ENCODE results near the gene ZNF316.
A peak's percentile ranks its signal among the peaks of the same experiment; 100 is the strongest.
"Not testable (repeated sequence)": the region's sequence is repeated elsewhere in the genome, so short reads cannot be mapped to it uniquely, and the experiment has no call there.

Gene ZNF316

GRCh38 chr7:6654113-6654841 lies 17.2 kb downstream of the ZNF316 start:
- H3K27me3 Mint-ChIP-seq: no peaks in the 10 kb centered on the region
- DNase-seq (no peak), ATAC-seq (replicated peaks) (no peak)
- H3K4me1 Mint-ChIP-seq (ENCODE audit: low read depth in 2 of 2): peaks cover 5 to 9% of the 10 kb centered on the region in 2 donors
- H3K36me3 Mint-ChIP-seq (ENCODE audit: insufficient read depth): peaks cover 21% of the 10 kb centered on the region
- no peaks in the 10 kb centered on the region for H3K9me3 Mint-ChIP-seq
- H3K4me3 Mint-ChIP-seq: no peak overlapping the region
- H3K27ac Mint-ChIP-seq: no peak overlapping the region

GRCh38 chr7:6654842-6655610 lies 17.9 kb downstream of the ZNF316 start:
- no peaks in the 10 kb centered on the region for H3K27me3 Mint-ChIP-seq
- no peaks in the 10 kb centered on the region for H3K9me3 Mint-ChIP-seq
- ATAC-seq (replicated peaks): no peak
- no peak overlapping the region for H3K27ac Mint-ChIP-seq
- no peak overlapping the region for H3K4me3 Mint-ChIP-seq
- DNase-seq: no peak
- H3K36me3 Mint-ChIP-seq (ENCODE audit: insufficient read depth): peaks cover 21% of the 10 kb centered on the region
- peaks cover 5 to 9% of the 10 kb centered on the region in 2 donors for H3K4me1 Mint-ChIP-seq (ENCODE audit: low read depth in 2 of 2)

- Mint-ChIP-seq H3K27ac (no peak overlapping the region), H3K27me3 (no peaks in the 10 kb centered on the region), H3K4me1 (ENCODE audit: low read depth in 2 of 2) (peaks cover 5 to 9% of the 10 kb centered on the region in 2 donors), H3K4me3 (no peak overlapping the region), H3K36me3 (ENCODE audit: insufficient read depth) (peaks cover 15% of the 10 kb centered on the region), H3K9me3 (no peaks in the 10 kb centered on the region)
- no peak for DNase-seq
- ATAC-seq (replicated peaks): no peak
Observed at GRCh38 chr7:6655636-6656385, 18.7 kb downstream of the ZNF316 start.

GRCh38 chr7:6656413-6656812 lies 19.3 kb downstream of the ZNF316 start:
- H3K27ac Mint-ChIP-seq: no peak overlapping the region
- peaks cover 5 to 9% of the 10 kb centered on the region in 2 donors for H3K4me1 Mint-ChIP-seq (ENCODE audit: low read depth in 2 of 2)
- no peak for DNase-seq
- no peak for ATAC-seq (replicated peaks)
- no peaks in the 10 kb centered on the region for H3K27me3 Mint-ChIP-seq
- H3K9me3 Mint-ChIP-seq: no peaks in the 10 kb centered on the region
- H3K36me3 Mint-ChIP-seq (ENCODE audit: insufficient read depth): peaks cover 13% of the 10 kb centered on the region
- no peak overlapping the region for H3K4me3 Mint-ChIP-seq

GRCh38 chr7:6658618-6659345 lies 21.7 kb downstream of the ZNF316 start:
- Mint-ChIP-seq H3K27ac (no peak overlapping the region), H3K4me1 (ENCODE audit: low read depth in 2 of 2) (peaks cover 5 to 9% of the 10 kb centered on the region in 2 donors), H3K36me3 (ENCODE audit: insufficient read depth) (peaks cover 13% of the 10 kb centered on the region), H3K27me3 (no peaks in the 10 kb centered on the region), H3K4me3 (no peak overlapping the region), H3K9me3 (no peaks in the 10 kb centered on the region)
- DNase-seq: no peak
- peak; percentile 57 for ATAC-seq (replicated peaks)

GRCh38 chr7:6670851-6671250 lies 33.7 kb downstream of the ZNF316 start:
- not testable (repeated sequence) for H3K4me3 Mint-ChIP-seq; H3K36me3 Mint-ChIP-seq (ENCODE audit: insufficient read depth); ATAC-seq (replicated peaks); H3K4me1 Mint-ChIP-seq (ENCODE audit: low read depth in 2 of 2); DNase-seq; H3K27ac Mint-ChIP-seq
- Mint-ChIP-seq H3K9me3 (peaks cover 11 to 13% of the 10 kb centered on the region in 2 donors), H3K27me3 (peaks cover 0 to 12% of the 10 kb centered on the region in 2 donors)

GRCh38 chr7:6675807-6676405 lies 38.8 kb downstream of the ZNF316 start:
- Mint-ChIP-seq H3K4me3 (no peak overlapping the region), H3K4me1 (ENCODE audit: low read depth in 2 of 2) (no peaks in the 10 kb centered on the region), H3K27ac (no peak overlapping the region), H3K27me3 (no peaks in the 10 kb centered on the region), H3K9me3 (peaks cover 18% of the 10 kb centered on the region in 2 donors), H3K36me3 (ENCODE audit: insufficient read depth) (no peaks in the 10 kb centered on the region)
- DNase-seq (no peak), ATAC-seq (replicated peaks) (no peak)

GRCh38 chr7:6680146-6680545 lies 43.0 kb downstream of the ZNF316 start:
- DNase-seq (no peak), ATAC-seq (replicated peaks) (no peak)
- Mint-ChIP-seq H3K4me3 (no peak overlapping the region), H3K27me3 (no peaks in the 10 kb centered on the region), H3K4me1 (ENCODE audit: low read depth in 2 of 2) (no peaks in the 10 kb centered on the region), H3K36me3 (ENCODE audit: insufficient read depth) (no peaks in the 10 kb centered on the region), H3K9me3 (peaks cover 8 to 14% of the 10 kb centered on the region in 2 donors), H3K27ac (no peak overlapping the region)

GRCh38 chr7:6691103-6691502 lies 54.0 kb downstream of the ZNF316 start:
- H3K9me3 Mint-ChIP-seq: peaks cover 11 to 15% of the 10 kb centered on the region in 2 donors
- DNase-seq (no peak), ATAC-seq (replicated peaks) (no peak)
- H3K36me3 Mint-ChIP-seq (ENCODE audit: insufficient read depth): peaks cover 14% of the 10 kb centered on the region
- no peak overlapping the region for H3K4me3 Mint-ChIP-seq
- no peaks in the 10 kb centered on the region for H3K27me3 Mint-ChIP-seq
- no peak overlapping the region for H3K27ac Mint-ChIP-seq
- H3K4me1 Mint-ChIP-seq (ENCODE audit: low read depth in 2 of 2): no peaks in the 10 kb centered on the region

GRCh38 chr7:6691609-6692106 lies 54.5 kb downstream of the ZNF316 start:
- ATAC-seq (replicated peaks) (no peak), DNase-seq (no peak)
- Mint-ChIP-seq H3K27me3 (no peaks in the 10 kb centered on the region), H3K4me1 (ENCODE audit: low read depth in 2 of 2) (no peaks in the 10 kb centered on the region), H3K27ac (no peak overlapping the region), H3K4me3 (no peak overlapping the region), H3K36me3 (ENCODE audit: insufficient read depth) (peaks cover 12% of the 10 kb centered on the region), H3K9me3 (peaks cover 8 to 10% of the 10 kb centered on the region in 2 donors)

- Mint-ChIP-seq H3K9me3 (peaks cover 0 to 13% of the 10 kb centered on the region in 2 donors), H3K27ac (no peak overlapping the region), H3K4me3 (no peak overlapping the region), H3K36me3 (ENCODE audit: insufficient read depth) (peaks cover 60% of the 10 kb centered on the region), H3K27me3 (no peaks in the 10 kb centered on the region), H3K4me1 (ENCODE audit: low read depth in 2 of 2) (peaks cover 46 to 55% of the 10 kb centered on the region in 2 donors)
- DNase-seq (no peak), ATAC-seq (replicated peaks) (no peak)
Observed at GRCh38 chr7:6700793-6701192, 63.7 kb downstream of the ZNF316 start.

GRCh38 chr7:6701860-6702259 lies 64.7 kb downstream of the ZNF316 start:
- DNase-seq (no peak), ATAC-seq (replicated peaks) (no peak)
- H3K4me3 Mint-ChIP-seq: peak overlapping the region in 1 of 2 donors; percentile 3
- H3K27ac Mint-ChIP-seq: peak overlapping the region; percentile 7 to 32
- H3K4me1 Mint-ChIP-seq (ENCODE audit: low read depth in 2 of 2): peaks cover 50 to 59% of the 10 kb centered on the region in 2 donors
- peaks cover 69% of the 10 kb centered on the region for H3K36me3 Mint-ChIP-seq (ENCODE audit: insufficient read depth)
- H3K9me3 Mint-ChIP-seq: peaks cover 0 to 13% of the 10 kb centered on the region in 2 donors
- H3K27me3 Mint-ChIP-seq: no peaks in the 10 kb centered on the region
